ENCODE results near the gene CCNJ. TPM values are rescaled to one million over a fixed set of nuclear protein-coding genes. Genes with fewer than 3 reads are reported as not detected.

CCNJ gene
- total RNA-seq, 1 donor from 2014 or later = 17.1 TPM

DNA sequence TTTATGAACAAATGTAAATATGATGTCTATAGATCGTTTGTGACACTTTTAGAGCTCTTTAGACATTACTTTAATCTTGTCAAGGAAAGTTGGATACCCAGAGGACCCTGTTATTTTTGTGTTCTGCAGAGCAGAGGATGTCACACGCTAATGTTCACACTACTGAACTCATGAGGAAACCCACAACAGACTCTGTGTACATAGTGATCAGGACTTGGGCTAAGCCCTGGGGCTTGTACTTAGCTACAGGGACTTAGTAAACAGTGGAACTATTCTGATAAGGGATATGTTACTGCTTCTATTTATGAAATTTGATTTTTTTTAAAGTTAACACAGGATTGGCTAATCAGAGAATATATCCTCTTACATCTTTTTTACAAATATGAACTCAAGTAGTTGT lies 50.6 kb downstream of the CCNJ start:
- Histone ChIP-seq H3K36me3 (ENCODE audit: control insufficient read depth, insufficient read depth, low read length) (no peaks in the 10 kb centered on the region), H3K4me3 (ENCODE audit: low read depth, low read length) (no peak overlapping the region), H3K27me3 (ENCODE audit: control insufficient read depth, insufficient read depth, low read length) (peaks cover 3% of the 10 kb centered on the region)
- TF ChIP-seq, protein P1, sequence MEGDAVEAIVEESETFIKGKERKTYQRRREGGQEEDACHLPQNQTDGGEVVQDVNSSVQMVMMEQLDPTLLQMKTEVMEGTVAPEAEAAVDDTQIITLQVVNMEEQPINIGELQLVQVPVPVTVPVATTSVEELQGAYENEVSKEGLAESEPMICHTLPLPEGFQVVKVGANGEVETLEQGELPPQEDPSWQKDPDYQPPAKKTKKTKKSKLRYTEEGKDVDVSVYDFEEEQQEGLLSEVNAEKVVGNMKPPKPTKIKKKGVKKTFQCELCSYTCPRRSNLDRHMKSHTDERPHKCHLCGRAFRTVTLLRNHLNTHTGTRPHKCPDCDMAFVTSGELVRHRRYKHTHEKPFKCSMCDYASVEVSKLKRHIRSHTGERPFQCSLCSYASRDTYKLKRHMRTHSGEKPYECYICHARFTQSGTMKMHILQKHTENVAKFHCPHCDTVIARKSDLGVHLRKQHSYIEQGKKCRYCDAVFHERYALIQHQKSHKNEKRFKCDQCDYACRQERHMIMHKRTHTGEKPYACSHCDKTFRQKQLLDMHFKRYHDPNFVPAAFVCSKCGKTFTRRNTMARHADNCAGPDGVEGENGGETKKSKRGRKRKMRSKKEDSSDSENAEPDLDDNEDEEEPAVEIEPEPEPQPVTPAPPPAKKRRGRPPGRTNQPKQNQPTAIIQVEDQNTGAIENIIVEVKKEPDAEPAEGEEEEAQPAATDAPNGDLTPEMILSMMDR (IDR thresholded peaks at IDR 0.05; ENCODE audit: insufficient read depth, low read length, poor library complexity, severe bottlenecking) = no peak
- no peak for DNase-seq (ENCODE audit: low read depth)

DNA sequence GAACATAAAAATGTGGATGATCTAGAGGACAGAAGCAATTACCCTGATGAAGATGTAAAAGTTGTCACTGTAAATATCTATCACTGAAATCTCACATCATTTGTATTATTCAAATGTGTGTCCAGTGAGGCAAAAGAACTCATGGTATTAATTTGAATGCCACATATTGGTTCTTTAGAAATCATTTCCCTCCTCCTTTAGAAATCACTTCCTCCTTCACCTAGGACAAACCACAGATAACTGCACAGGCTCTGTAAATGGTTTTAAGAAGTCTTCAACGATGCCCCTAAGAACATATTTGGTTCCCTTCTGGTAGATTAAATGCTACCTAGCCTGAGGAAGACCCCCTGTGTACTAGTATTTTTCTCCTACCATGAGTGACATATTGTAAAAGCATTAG lies 53.6 kb downstream of the CCNJ start:
- no peak for DNase-seq (ENCODE audit: low read depth)
- peaks cover 3% of the 10 kb centered on the region for H3K27me3 ChIP-seq (ENCODE audit: control insufficient read depth, insufficient read depth, low read length)
- no peak overlapping the region for H3K4me3 ChIP-seq (ENCODE audit: low read depth, low read length)
- TF ChIP-seq, protein P1 (IDR thresholded peaks at IDR 0.05; ENCODE audit: insufficient read depth, low read length, poor library complexity, severe bottlenecking) = no peak
- H3K36me3 ChIP-seq (ENCODE audit: control insufficient read depth, insufficient read depth, low read length) = no peaks in the 10 kb centered on the region

DNA sequence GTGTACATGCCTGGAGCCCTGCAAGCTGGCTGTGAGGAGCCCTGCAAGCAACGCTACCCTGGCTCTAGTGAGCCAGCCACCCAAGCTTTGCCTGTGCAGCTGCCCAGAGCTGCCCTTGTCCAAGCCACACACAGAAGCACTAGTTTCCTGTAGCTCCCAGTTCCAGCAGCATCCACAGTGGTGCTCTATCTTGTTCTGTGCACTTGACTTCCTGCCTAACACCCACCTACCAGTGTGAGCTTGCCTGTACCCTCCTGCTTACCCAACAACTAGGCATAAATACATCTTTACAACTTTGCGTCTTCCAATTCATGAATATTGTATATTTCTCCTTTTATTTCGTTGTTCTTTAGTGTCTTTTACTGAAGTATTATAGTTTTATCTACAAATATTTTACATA lies 54.5 kb downstream of the CCNJ start:
- peaks cover 3% of the 10 kb centered on the region for H3K27me3 ChIP-seq (ENCODE audit: control insufficient read depth, insufficient read depth, low read length)

DNA sequence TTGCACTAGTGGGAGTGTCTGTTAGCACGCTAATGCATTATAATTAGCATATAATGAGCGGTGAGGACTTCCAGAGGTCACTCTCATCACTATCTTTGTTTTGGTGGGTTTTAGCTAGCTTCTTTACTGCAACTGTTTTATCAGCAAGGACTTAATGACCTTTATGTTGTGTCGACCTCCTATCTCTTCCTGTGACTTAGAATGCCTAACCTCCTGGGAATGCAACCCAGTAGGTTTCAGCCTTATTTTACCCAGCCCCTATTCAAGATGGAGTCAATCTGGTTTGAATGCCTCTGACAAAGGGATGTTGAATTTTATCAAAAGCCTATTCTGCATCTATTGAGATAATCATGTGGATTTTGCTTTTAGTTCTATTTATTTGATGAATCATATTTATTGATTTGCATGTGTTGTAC lies 64.2 kb downstream of the CCNJ start:
- no peak for DNase-seq (ENCODE audit: low read depth)
- TF ChIP-seq, protein P1 (IDR thresholded peaks at IDR 0.05; ENCODE audit: insufficient read depth, low read length, poor library complexity, severe bottlenecking) = no peak
- Histone ChIP-seq H3K36me3 (ENCODE audit: control insufficient read depth, insufficient read depth, low read length) (no peaks in the 10 kb centered on the region), H3K4me3 (ENCODE audit: low read depth, low read length) (no peak overlapping the region), H3K27me3 (ENCODE audit: control insufficient read depth, insufficient read depth, low read length) (no peaks in the 10 kb centered on the region)

More for the DNA sequence above, 54.5 kb downstream of the CCNJ start:
- TF ChIP-seq, protein P1 (IDR thresholded peaks at IDR 0.05; ENCODE audit: insufficient read depth, low read length, poor library complexity, severe bottlenecking) = no peak
- no peak for DNase-seq (ENCODE audit: low read depth)
- no peak overlapping the region for H3K4me3 ChIP-seq (ENCODE audit: low read depth, low read length)
- H3K36me3 ChIP-seq (ENCODE audit: control insufficient read depth, insufficient read depth, low read length) = no peaks in the 10 kb centered on the region

Other genes with a start within 250 kb of the CCNJ start
- gene CC2D2B, start 135.6 kb upstream of the CCNJ start, total RNA-seq = not detected in 2 replicates
- 15.5 and 15.9 TPM in 2 replicates for gene ZNF518A, start 86.7 kb downstream of the CCNJ start, total RNA-seq
- 0.38 and 0.55 TPM in 2 replicates for gene BLNK, start 228.0 kb downstream of the CCNJ start, total RNA-seq